HG03159 (cell line): ENCODE results near the gene SMYD4.
"Not testable (repeated sequence)": the region's sequence is repeated elsewhere in the genome, so short reads cannot be mapped to it uniquely, and the experiment has no call there.

Experiments used
- ATAC-seq: cut with Tn5 transposase; IDR thresholded peaks from one replicate; pipeline ENCODE4 v1.9.1; 2021; ENCODE audit warnings: mild to moderate bottlenecking, moderate library complexity; ENCODE audit not compliant: unreplicated experiment

SMYD4 gene

GRCh38 chr17:1783834-1784611 lies 45.7 kb downstream of the SMYD4 start:
- ATAC-seq = no peak

GRCh38 chr17:1783271-1783670 lies 46.4 kb downstream of the SMYD4 start:
- no peak for ATAC-seq

GRCh38 chr17:1782171-1782567 lies 47.5 kb downstream of the SMYD4 start:
- ATAC-seq = no peak

- ATAC-seq = no peak
These were observed 50.1 kb downstream of the SMYD4 start for GRCh38 chr17:1779571-1780131.

GRCh38 chr17:1776857-1777256 lies 52.8 kb downstream of the SMYD4 start:
- no peak for ATAC-seq

GRCh38 chr17:1776328-1776727 lies 53.4 kb downstream of the SMYD4 start:
- no peak for ATAC-seq

GRCh38 chr17:1774390-1775176 lies 55.1 kb downstream of the SMYD4 start:
- no peak for ATAC-seq

- ATAC-seq = no peak
These were observed 56.0 kb downstream of the SMYD4 start for GRCh38 chr17:1773696-1774181.

GRCh38 chr17:1773000-1773695 lies 56.6 kb downstream of the SMYD4 start:
- ATAC-seq = not testable (repeated sequence)

- no peak for ATAC-seq
These were observed 59.8 kb downstream of the SMYD4 start for GRCh38 chr17:1769822-1770477.

GRCh38 chr17:1767358-1767757 lies 62.3 kb downstream of the SMYD4 start:
- no peak for ATAC-seq

GRCh38 chr17:1766382-1767135 lies 63.1 kb downstream of the SMYD4 start:
- no peak for ATAC-seq

GRCh38 chr17:1765576-1765975 lies 64.1 kb downstream of the SMYD4 start:
- no peak for ATAC-seq

GRCh38 chr17:1764705-1765104 lies 65.0 kb downstream of the SMYD4 start:
- ATAC-seq = not testable (repeated sequence)

- ATAC-seq = no peak
These were observed 65.4 kb downstream of the SMYD4 start for GRCh38 chr17:1764284-1764683.

GRCh38 chr17:1762901-1763898 lies 66.5 kb downstream of the SMYD4 start:
- no peak for ATAC-seq

- no peak for ATAC-seq
These were observed 67.3 kb downstream of the SMYD4 start for GRCh38 chr17:1762233-1762900.

- no peak for ATAC-seq
These were observed 70.2 kb downstream of the SMYD4 start for GRCh38 chr17:1759529-1759928.
